Left renal pelvis (tissue), 4 donors: ENCODE data around the gene CCDC152. TPM values are rescaled to one million over a fixed set of nuclear protein-coding genes. Genes with fewer than 3 reads are reported as not detected.
"Not testable (repeated sequence)": the region's sequence is repeated elsewhere in the genome, so short reads cannot be mapped to it uniquely, and the experiment has no call there.

Source experiments
- DNase-seq, 4 donors: peaks; one replicate each; pipeline ENCODE4 v3.0.0-alpha.2; 2013; ENCODE audit warnings: low read depth in 4 of 4, low spot score in 3 of 4
- polyA plus RNA-seq, 4 donors: library from polyadenylated mRNA; unstranded; fragments of 120-200 nt; gene quantifications; one replicate each; pipeline ENCODE4 v1.2.1, GENCODE V29; 2013; ENCODE audit not compliant: insufficient read length in 4 of 4

The CCDC152 gene
- polyA plus RNA-seq, 4 donors, result 11.2 to 15.9 (median 14.7) TPM

GRCh38 chr5:42843675-42844292 is 87.2 kb downstream of the CCDC152 start:
- no peak for DNase-seq

GRCh38 chr5:42844408-42844807 is 87.8 kb downstream of the CCDC152 start:
- not testable (repeated sequence) for DNase-seq

- DNase-seq, result no peak
Measured at GRCh38 chr5:42848545-42848944, 91.9 kb downstream of the CCDC152 start.

- DNase-seq, result no peak
Measured at GRCh38 chr5:42851481-42851880, 94.9 kb downstream of the CCDC152 start.

Other genes starting within 250 kb of the CCDC152 start
- gene SELENOP, start 55.1 kb downstream of the CCDC152 start, polyA plus RNA-seq, result 100 to 1,000 TPM; 423 to 637 (median 496) TPM